Astrocyte (in vitro differentiated cells and primary cell): ENCODE data around the gene PACRGL. TPM values are rescaled to one million over a fixed set of nuclear protein-coding genes. Genes with fewer than 3 reads are reported as not detected.

Experiments
- DNase-seq: peaks from one replicate; pipeline ENCODE4 v3.0.0-alpha.2; 2010; ENCODE audit warnings: low read depth
- FAIRE-seq: peaks from 2 replicates; lab custom pipeline; 2011; peaks lifted over from hg19 to GRCh38; lab: Jason Lieb, UNC
- H2AFZ ChIP-seq: 2 replicates; pipeline ENCODE4 v1.6.0; 2012; ENCODE audit warnings: low read depth, low read length, inconsistent platforms
- H3K27ac ChIP-seq: 2 replicates; pipeline ENCODE4 v1.5.1; 2011; ENCODE audit warnings: low read depth, low read length, inconsistent platforms
- H3K27me3 ChIP-seq: 2 replicates; pipeline ENCODE4 v1.6.0; 2011; ENCODE audit warnings: low read length, inconsistent platforms; ENCODE audit not compliant: insufficient read depth
- H3K36me3 ChIP-seq: 2 replicates; pipeline ENCODE4 v1.5.1; 2011; ENCODE audit warnings: low read length, inconsistent platforms; ENCODE audit not compliant: insufficient read depth
- H3K4me1 ChIP-seq: 2 replicates; pipeline ENCODE4 v1.5.1; 2011; ENCODE audit warnings: low read length, inconsistent platforms; ENCODE audit not compliant: insufficient read depth
- H3K4me2 ChIP-seq: 2 replicates; pipeline ENCODE4 v1.6.0; 2012; ENCODE audit warnings: low read length, inconsistent platforms
- H3K4me3 ChIP-seq: 2 replicates; pipeline ENCODE4 v1.5.1; 2011; ENCODE audit warnings: low read depth, mild to moderate bottlenecking, low read length, inconsistent platforms; ENCODE audit not compliant: insufficient read depth
- H3K79me2 ChIP-seq: 2 replicates; pipeline ENCODE4 v1.6.0; 2012; ENCODE audit warnings: mild to moderate bottlenecking, low read length, inconsistent platforms; ENCODE audit not compliant: insufficient read depth
- H3K9ac ChIP-seq: 2 replicates; pipeline ENCODE4 v1.6.0; 2012; ENCODE audit warnings: mild to moderate bottlenecking, low read length, inconsistent platforms
- H3K9me3 ChIP-seq: 2 replicates; pipeline ENCODE4 v1.5.1; 2012; ENCODE audit warnings: low read depth, mild to moderate bottlenecking, low read length, inconsistent platforms; ENCODE audit not compliant: insufficient read depth
- H4K20me1 ChIP-seq: 2 replicates; pipeline ENCODE4 v1.6.0; 2012; ENCODE audit warnings: low read length, inconsistent platforms; ENCODE audit not compliant: insufficient read depth
- H3K27ac Mint-ChIP-seq: one replicate; pipeline ENCODE4 v1.8.0; 2021; ENCODE audit warnings: mild to moderate bottlenecking, mixed read lengths; ENCODE audit not compliant: unreplicated experiment
- H3K27me3 Mint-ChIP-seq: one replicate; pipeline ENCODE4 v1.8.0; 2021; ENCODE audit warnings: low read depth, mixed read lengths; ENCODE audit not compliant: unreplicated experiment
- H3K36me3 Mint-ChIP-seq: one replicate; pipeline ENCODE4 v1.8.0; 2021; ENCODE audit warnings: low read depth, mixed read lengths; ENCODE audit not compliant: unreplicated experiment
- H3K4me1 Mint-ChIP-seq: one replicate; pipeline ENCODE4 v1.8.0; 2021; ENCODE audit warnings: low read depth, mixed read lengths; ENCODE audit not compliant: unreplicated experiment
- H3K4me3 Mint-ChIP-seq: one replicate; pipeline ENCODE4 v1.8.0; 2021; ENCODE audit warnings: mild to moderate bottlenecking, moderate library complexity, mixed read lengths; ENCODE audit not compliant: unreplicated experiment
- H3K9me3 Mint-ChIP-seq: one replicate; pipeline ENCODE4 v1.8.0; 2021; ENCODE audit warnings: mild to moderate bottlenecking, mixed read lengths; ENCODE audit not compliant: unreplicated experiment
- EZH2 ChIP-seq: IDR thresholded peaks from 2 replicates; pipeline ENCODE4 v1.6.1; 2012; ENCODE audit warnings: mild to moderate bottlenecking, low read length, inconsistent platforms; ENCODE audit not compliant: insufficient read depth
- total RNA-seq: library from RNA; stranded (reverse); gene quantifications from 2 replicates; pipeline ENCODE4 v1.2.1, GENCODE V29; 2021
- TF ChIP-seq, protein P1 (sequence below): IDR thresholded peaks from 2 replicates; pipeline ENCODE4 v1.5.1; 2011; ENCODE audit warnings: low read depth, mild to moderate bottlenecking, inconsistent platforms, low read length, moderate library complexity; ENCODE audit not compliant: insufficient read depth

Gene PACRGL
- total RNA-seq, 1 donor from 2014 or later: 12.3 TPM

DNA sequence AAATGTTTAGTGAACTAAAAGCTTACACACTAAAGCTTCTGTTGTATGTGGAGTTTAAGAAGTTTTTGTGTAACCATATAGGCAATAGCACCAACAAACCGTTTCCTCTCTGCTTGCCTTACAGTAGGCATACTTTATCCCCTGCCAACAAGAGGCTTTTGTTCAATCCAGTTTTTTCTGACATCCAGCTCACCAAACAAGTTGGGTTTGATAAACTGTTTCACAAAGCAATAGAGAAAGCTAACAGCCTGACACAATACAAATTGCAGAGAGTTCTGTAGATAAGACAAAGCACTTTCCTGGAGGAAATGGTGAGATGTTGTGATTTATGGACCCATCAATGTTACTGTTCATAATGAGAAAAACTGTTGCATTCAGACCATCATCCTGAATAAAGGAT is 53.8 kb downstream of the PACRGL start:
- no peak for TF ChIP-seq EZH2
- TF ChIP-seq, protein P1, sequence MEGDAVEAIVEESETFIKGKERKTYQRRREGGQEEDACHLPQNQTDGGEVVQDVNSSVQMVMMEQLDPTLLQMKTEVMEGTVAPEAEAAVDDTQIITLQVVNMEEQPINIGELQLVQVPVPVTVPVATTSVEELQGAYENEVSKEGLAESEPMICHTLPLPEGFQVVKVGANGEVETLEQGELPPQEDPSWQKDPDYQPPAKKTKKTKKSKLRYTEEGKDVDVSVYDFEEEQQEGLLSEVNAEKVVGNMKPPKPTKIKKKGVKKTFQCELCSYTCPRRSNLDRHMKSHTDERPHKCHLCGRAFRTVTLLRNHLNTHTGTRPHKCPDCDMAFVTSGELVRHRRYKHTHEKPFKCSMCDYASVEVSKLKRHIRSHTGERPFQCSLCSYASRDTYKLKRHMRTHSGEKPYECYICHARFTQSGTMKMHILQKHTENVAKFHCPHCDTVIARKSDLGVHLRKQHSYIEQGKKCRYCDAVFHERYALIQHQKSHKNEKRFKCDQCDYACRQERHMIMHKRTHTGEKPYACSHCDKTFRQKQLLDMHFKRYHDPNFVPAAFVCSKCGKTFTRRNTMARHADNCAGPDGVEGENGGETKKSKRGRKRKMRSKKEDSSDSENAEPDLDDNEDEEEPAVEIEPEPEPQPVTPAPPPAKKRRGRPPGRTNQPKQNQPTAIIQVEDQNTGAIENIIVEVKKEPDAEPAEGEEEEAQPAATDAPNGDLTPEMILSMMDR: no peak
- DNase-seq: no peak
- H3K79me2 ChIP-seq: no peaks in the 10 kb centered on the region
- no peak overlapping the region for H3K27ac Mint-ChIP-seq
- peaks cover 2% of the 10 kb centered on the region for H3K36me3 Mint-ChIP-seq
- no peak for FAIRE-seq
- no peaks in the 10 kb centered on the region for H3K9me3 Mint-ChIP-seq
- H3K9ac ChIP-seq: no peak overlapping the region
- H3K27me3 ChIP-seq: no peaks in the 10 kb centered on the region
- H3K27ac ChIP-seq: no peak overlapping the region
- no peaks in the 10 kb centered on the region for H3K4me1 ChIP-seq
- H3K9me3 ChIP-seq: no peaks in the 10 kb centered on the region
- no peak overlapping the region for H2AFZ ChIP-seq
- no peak overlapping the region for H3K4me3 ChIP-seq
- H3K36me3 ChIP-seq: no peaks in the 10 kb centered on the region
- H3K4me1 Mint-ChIP-seq: no peaks in the 10 kb centered on the region
- no peaks in the 10 kb centered on the region for H3K27me3 Mint-ChIP-seq
- no peak overlapping the region for H3K4me3 Mint-ChIP-seq
- no peaks in the 10 kb centered on the region for H4K20me1 ChIP-seq
- H3K4me2 ChIP-seq: no peak overlapping the region

DNA sequence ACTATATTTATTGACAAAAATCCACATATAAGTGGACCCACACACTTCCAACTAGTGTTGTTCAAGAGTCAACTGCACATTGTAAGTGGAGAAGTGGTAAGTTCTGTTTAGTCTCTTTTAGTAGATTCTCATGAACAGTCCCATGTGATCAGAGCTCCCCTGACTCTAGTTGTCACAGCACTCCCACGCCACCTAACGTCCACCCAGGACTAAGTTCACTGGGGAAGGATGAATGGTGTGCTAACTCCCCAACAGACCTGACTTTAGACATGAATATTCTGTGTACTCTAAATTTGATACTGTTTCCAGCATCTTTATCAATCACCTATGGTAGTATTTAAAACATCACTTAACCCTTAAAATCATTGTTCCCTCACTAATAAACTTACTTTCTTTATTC is 59.8 kb downstream of the PACRGL start:
- Histone ChIP-seq H3K27ac (no peak overlapping the region), H3K9ac (no peak overlapping the region), H2AFZ (no peak overlapping the region), H3K4me2 (no peak overlapping the region), H3K27me3 (no peaks in the 10 kb centered on the region), H3K4me3 (no peak overlapping the region), H3K36me3 (no peaks in the 10 kb centered on the region), H3K9me3 (no peaks in the 10 kb centered on the region), H3K79me2 (no peaks in the 10 kb centered on the region), H4K20me1 (no peaks in the 10 kb centered on the region), H3K4me1 (no peaks in the 10 kb centered on the region)
- no peak for DNase-seq
- Mint-ChIP-seq H3K9me3 (no peaks in the 10 kb centered on the region), H3K27ac (no peak overlapping the region), H3K27me3 (no peaks in the 10 kb centered on the region), H3K4me3 (no peak overlapping the region), H3K36me3 (no peaks in the 10 kb centered on the region), H3K4me1 (peaks cover 6% of the 10 kb centered on the region)
- no peak for TF ChIP-seq EZH2
- TF ChIP-seq, protein P1: no peak
- no peak for FAIRE-seq

DNA sequence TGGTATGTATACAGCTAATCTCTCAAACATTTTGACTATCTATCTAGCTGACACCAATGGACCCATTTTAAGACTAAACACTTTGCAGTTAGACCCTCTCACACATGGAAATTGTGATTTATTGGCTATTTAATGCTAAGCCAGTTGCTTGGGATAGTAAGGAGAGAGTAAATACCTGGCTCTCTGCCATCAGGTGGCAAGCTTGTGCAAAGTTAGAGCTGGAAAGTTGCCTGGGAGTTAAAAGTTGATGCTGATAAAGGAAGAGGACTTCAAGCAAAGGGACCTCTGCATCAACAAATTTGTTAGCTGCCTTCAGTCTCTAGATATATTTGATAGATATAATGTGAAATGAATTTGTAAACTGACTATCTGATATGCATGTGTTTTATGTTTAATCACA is 61.1 kb downstream of the PACRGL start:
- Mint-ChIP-seq H3K4me3 (no peak overlapping the region), H3K27ac (no peak overlapping the region), H3K36me3 (no peaks in the 10 kb centered on the region), H3K4me1 (peaks cover 6% of the 10 kb centered on the region), H3K27me3 (no peaks in the 10 kb centered on the region), H3K9me3 (no peaks in the 10 kb centered on the region)
- no peak overlapping the region for H3K9ac ChIP-seq
- H3K79me2 ChIP-seq: no peaks in the 10 kb centered on the region
- TF ChIP-seq, protein P1: no peak
- TF ChIP-seq EZH2: no peak
- H3K36me3 ChIP-seq: no peaks in the 10 kb centered on the region
- DNase-seq: no peak
- FAIRE-seq: no peak
- H3K9me3 ChIP-seq: no peaks in the 10 kb centered on the region
- H4K20me1 ChIP-seq: no peaks in the 10 kb centered on the region
- no peak overlapping the region for H3K27ac ChIP-seq
- H3K4me1 ChIP-seq: no peaks in the 10 kb centered on the region
- H3K27me3 ChIP-seq: no peaks in the 10 kb centered on the region
- no peak overlapping the region for H2AFZ ChIP-seq
- H3K4me2 ChIP-seq: no peak overlapping the region
- no peak overlapping the region for H3K4me3 ChIP-seq
